SHP77 (cell line): ENCODE results near the gene GALNTL6.

ENCODE experiments used
- DNase-seq, 2 experiments: peaks; one replicate each; lab custom pipeline; 2025; lab: John Stamatoyannopoulos, UW

Gene GALNTL6

GRCh38 chr4:172207886-172208285, 394.7 kb downstream of the GALNTL6 start:
- no peak for DNase-seq

DNA sequence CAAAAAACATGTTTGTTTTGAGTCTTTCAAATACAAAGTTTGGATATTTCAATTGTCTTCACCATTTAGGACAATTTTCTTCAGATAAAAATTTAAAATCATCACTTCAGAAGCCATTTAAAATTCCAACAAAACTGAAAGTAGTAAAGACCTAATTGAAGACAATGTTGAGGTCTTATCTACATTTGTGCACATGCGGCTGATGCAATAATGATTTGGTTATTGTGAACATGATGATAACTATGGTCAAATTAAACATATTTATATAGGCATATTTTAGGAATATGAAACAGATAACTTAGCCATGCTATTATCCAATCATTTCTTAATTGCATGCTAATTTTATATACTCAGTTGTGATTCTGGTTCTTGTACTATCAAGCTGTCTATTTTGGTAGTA, 407.5 kb downstream of the GALNTL6 start:
- no peak for DNase-seq

- DNase-seq, result no peak
Measured at GRCh38 chr4:172225457-172225856, 412.3 kb downstream of the GALNTL6 start.

GRCh38 chr4:172232966-172233365, 419.8 kb downstream of the GALNTL6 start:
- no peak for DNase-seq

DNA sequence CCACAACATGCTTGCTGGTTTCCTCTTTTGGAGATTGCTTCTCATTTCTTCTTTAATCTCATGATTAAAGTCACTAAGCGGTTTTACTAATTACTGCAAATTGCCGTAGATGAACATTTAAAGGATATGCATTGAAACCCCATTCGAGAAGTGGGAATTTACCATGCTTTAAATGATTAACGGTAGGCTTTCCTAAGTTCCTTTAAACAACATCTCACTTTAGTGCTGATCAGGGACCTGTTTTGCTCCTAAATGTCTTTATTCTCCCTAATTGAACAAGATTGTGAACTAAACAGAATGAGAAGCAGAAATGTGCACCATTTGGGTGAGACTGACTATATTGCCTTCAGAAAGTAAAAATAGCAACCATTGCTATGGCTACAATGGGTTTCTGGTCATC, 430.3 kb downstream of the GALNTL6 start:
- no peak for DNase-seq

DNA sequence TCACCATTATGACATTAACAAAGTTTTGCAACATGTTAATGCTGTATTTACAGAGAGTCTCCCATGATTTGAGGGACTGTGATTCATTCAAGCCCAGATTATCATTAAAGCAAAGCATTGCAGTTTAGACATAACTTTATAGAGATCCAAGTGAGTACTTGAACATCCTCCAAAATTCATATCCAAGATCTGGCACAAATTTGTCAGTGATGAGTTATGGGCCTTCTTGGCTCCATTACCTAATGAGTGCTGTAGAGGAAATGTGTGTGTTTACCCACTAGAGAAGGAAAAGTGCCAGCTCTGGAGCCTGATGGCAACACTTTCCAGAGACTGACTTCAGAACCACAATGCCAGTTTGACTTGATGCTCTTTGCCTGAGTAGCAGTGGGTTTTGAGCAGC, 432.3 kb downstream of the GALNTL6 start:
- no peak for DNase-seq

DNA sequence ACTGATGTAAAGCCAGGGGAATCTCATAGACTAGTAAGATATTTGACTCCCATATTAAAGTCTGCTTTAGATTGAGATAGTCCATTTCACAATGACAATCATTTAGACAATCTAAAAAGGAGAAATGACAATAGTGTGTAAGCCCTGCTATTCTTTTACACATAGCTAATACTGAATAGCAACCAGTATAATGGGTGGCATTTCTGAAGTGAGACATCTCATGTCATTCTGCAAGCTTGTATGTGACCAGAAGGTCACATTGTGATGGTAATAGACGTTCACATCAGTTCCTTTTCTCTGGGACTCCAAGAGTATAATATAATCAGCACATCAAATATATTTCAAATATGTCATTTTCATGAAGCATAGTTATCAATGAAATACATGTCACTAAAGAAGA, 440.2 kb downstream of the GALNTL6 start:
- no peak for DNase-seq

DNA sequence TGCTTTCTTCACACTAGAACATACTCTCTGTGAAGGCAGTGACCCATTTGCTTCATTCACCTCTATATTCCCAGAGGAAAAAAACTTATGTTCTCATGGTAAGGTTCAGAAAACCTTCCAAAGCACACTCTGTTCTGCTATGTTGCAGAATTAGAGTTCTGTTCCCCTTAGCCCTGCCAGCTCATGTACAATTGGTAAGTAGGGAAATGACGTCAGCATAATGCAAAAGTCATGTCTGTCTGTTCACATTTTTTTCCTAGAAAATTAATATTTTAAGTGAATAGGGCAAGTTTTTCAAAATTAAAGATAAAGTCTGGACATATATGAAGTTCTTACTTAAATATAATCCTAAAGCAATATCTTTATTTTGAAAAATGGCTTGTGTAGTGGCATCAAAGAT, 443.6 kb downstream of the GALNTL6 start:
- no peak for DNase-seq

DNA sequence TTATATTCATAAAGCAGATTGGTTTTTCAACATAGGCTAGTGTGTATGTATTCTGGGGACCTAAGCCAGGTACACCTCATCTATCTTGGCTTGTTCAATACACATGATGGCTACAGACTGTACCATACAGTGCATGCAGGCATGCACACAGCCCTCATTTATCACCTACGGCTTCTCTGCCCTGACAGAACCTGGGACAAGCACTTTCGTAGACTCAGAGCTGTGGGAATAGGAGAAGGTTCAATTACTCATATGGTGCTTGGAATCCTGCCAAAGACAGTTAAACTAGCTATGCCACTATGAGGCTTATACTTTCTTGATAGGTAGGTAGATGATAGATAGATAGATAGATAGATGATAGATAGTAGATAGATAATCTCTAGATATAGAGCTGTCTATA, 457.2 kb downstream of the GALNTL6 start:
- DNase-seq, result peak; percentile 33 to 53

- no peak for DNase-seq
Measured at GRCh38 chr4:172287117-172287516, 473.9 kb downstream of the GALNTL6 start.

- DNase-seq, result no peak
Measured at GRCh38 chr4:172305698-172306097, 492.5 kb downstream of the GALNTL6 start.

DNA sequence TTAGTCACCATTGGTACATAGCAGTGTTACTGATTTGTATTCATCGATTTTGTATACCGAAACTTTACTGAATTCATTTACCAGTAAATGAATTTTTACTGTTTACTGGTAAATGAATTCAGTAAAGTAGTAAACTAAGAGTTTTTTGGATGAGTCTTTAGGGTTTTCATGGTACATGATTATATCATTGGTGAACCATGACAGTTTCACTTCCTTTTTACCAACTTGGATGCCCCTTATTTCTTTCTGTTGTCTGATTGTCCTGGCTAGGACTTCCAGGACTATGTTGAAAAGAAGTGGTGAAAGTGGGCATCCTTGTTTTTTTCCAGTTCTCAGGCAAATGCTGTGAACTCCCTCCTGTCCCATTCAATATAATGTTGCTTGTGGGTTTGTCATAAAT, 494.9 kb downstream of the GALNTL6 start:
- no peak for DNase-seq

DNA sequence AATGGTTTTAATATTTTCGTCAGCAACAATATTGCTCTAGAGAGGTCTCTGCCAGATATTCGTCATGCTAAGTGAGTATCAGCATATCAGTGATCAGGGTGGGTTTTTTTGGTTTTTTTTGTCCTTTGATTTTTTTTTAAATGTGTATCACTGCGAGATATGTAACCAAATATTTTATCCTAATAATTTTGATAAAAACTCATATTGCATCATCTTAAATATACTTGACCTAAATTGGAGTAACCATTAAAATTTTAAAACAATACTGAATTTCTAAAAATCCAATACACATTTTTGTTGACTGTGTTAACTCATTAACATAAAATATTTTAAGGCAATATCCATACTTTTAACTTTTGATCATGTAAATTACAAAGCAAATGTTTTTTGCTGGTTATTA, 498.5 kb downstream of the GALNTL6 start:
- DNase-seq, result no peak

GRCh38 chr4:172323288-172323687, 510.1 kb downstream of the GALNTL6 start:
- DNase-seq, result no peak

DNA sequence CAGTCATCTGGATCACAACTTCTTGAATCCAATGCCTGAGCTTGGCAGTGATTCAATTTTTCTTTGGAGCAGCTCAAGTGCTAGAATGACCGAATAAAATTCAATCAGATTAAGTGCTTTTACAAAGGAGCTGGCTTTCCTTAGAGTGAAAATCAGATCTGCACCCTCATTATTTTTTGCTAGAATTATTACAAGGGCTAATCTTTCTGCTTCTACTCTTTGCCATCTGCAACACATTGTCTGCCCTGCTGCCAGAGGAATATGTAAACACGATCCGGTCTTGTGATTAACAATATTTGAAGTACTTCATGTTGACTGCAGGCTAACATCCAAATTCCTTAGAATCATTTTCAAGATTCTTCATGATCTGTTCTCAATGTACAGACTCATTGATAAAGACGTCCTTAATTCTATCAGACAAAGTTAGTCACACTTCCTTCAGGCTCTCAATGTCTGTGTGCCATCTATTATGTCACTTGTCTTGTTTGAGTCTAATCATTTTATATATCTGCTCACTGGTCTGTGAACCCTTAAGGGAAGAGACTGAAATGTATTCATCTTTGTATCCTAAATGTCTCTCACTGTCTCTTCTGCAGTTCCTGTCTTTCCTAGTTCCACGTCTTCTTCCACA, 531.2 kb downstream of the GALNTL6 start:
- no peak for DNase-seq

- DNase-seq, result no peak
Measured at GRCh38 chr4:172348426-172348825, 535.2 kb downstream of the GALNTL6 start.

GRCh38 chr4:172352356-172352755, 539.2 kb downstream of the GALNTL6 start:
- no peak for DNase-seq

- DNase-seq, result no peak
Measured at GRCh38 chr4:172356016-172356415, 542.8 kb downstream of the GALNTL6 start.

GRCh38 chr4:172357006-172357540, 543.9 kb downstream of the GALNTL6 start:
- DNase-seq, result no peak

DNA sequence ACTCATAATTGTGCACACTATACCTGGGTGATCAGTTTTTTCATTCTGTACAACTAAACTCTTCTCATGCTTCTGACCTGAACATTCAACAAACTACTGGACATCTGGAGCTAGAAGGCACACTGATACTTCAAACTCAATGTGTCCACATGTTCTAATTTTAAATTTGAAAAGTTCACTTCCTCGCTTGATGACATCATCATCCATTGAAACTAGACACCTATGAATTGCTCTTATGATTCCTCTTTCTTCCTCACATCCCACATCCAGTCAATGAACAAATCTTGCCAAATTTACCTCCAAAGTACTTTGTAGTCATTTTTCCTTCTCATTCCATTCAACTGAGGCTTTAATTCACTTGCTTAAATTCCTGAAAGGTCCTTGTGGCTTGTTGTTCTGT, 549.4 kb downstream of the GALNTL6 start:
- no peak for DNase-seq

- no peak for DNase-seq
Measured at GRCh38 chr4:172369471-172369959, 556.3 kb downstream of the GALNTL6 start.

DNA sequence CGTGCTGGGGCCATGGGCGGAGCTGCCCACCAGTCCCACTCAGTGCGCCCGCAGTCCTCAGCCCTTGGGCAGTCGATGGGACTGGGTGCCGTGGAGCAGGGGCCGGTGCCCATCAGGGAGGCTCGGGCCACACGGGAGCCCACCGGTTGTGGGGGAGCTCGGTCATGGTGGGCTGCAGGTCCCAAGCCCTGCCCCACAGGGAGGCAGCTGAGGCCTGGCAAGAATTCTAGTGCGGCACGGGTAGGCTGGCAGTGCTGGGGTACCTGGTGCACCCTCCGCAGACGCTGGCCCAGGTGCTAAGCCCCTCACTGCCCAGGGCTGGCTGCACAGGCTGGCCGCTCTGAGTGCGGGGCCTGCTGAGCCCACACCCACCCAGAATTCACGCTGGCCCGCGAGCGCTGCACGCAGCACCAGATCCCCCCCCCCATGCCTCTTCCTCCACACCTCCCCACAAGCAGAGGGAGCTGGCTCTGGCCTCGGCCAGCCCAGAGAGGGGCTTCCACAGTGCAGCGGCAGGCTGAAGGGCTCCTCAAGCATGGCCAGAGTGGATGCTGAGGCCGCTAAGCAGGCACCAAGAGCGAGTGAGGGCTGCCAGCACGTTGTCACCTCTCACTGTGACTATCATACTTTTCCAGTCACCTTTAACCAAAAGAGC, 564.4 kb downstream of the GALNTL6 start:
- DNase-seq, result no peak

DNA sequence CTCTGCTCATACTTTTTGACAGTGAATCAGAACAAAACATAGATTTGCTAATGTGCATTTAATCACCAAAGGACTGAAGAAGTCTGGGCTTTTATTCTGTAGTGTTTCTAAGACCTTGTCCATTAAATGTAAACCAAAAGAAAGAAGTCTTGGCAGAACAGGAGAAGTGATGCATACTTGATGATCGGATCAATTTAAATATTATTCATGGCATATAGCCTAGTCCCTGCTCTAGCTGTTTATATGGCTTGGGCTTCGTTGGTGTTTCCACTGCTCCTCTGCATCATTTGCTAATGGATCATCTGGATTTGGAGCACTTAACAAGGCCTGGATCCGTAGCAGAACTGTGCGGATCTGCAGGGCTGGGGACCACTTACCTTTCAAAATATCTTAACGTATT, 566.6 kb downstream of the GALNTL6 start:
- DNase-seq, result no peak

DNA sequence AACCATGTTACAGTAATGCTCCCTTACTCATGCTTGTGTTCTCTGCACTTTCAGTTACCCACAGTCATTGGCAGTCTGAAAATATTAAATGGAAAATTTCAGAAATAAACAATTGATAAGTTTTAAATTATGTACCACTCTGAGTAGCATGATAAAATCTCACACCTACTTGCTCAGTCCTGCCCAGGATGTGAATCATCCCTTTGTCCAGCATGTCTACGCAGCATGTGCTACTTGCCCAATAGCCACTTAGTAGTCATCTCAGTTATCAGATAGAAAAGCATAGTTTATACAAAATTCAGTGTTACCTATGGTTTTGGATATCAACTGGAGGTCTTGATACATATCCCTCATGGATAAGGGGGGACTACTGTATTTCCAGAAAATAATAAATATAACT, 577.1 kb downstream of the GALNTL6 start:
- no peak for DNase-seq
